A673 (cell line): ENCODE results near the gene CLCN7. TPM values are rescaled to one million over a fixed set of nuclear protein-coding genes. Genes with fewer than 3 reads are reported as not detected.
A peak's percentile ranks its signal among the peaks of the same experiment; 100 is the strongest.

ENCODE experiments used
- BruUV-seq: library from RNA; stranded (reverse); fragments of 400-500 nt; replicated peaks from 2 replicates; lab custom pipeline; 2021; lab: Mats Ljungman, UMichigan
- CTCF ChIA-PET: fragments of 300-600 bp; sonication (Branson Sonifier 250); formaldehyde crosslinking; loops from one replicate; lab custom pipeline; 2022; ENCODE audit warnings: antibody characterized with exemption; lab: Charles Lee
- POLR2A ChIA-PET: fragments of 300-600 bp; sonication (Branson Sonifier 250); formaldehyde crosslinking; loops from one replicate; lab custom pipeline; 2022; ENCODE audit warnings: antibody characterized with exemption; ENCODE audit not compliant: low non-redundant PET; lab: Charles Lee
- DNase-seq: peaks from one replicate; pipeline ENCODE4 v3.0.0-alpha.2; 2015; ENCODE audit warnings: low spot score
- H3K27ac ChIP-seq: fragments of 200-600 bp; sonication (generic); 2 replicates; pipeline ENCODE4 v1.5.1; 2016; ENCODE audit warnings: mixed run types, low read depth, mild to moderate bottlenecking, mixed read lengths, antibody characterized with exemption, low read length; ENCODE audit not compliant: poor library complexity, severe bottlenecking
- H3K27me3 ChIP-seq: fragments of 200-600 bp; sonication (generic); replicated peaks from 2 replicates; pipeline ENCODE4 v1.6.1; 2017; ENCODE audit warnings: mixed run types, low read depth, mild to moderate bottlenecking, mixed read lengths, antibody characterized with exemption, low read length; ENCODE audit not compliant: insufficient read depth, poor library complexity
- H3K36me3 ChIP-seq: fragments of 200-600 bp; sonication (generic); 2 replicates; pipeline ENCODE4 v1.6.1; 2016; ENCODE audit warnings: mixed run types, mild to moderate bottlenecking, mixed read lengths, antibody characterized with exemption, low read length; ENCODE audit not compliant: insufficient read depth, poor library complexity, severe bottlenecking
- H3K4me1 ChIP-seq: fragments of 200-600 bp; sonication (generic); 2 replicates; pipeline ENCODE4 v1.6.1; 2017; ENCODE audit warnings: mixed run types, mild to moderate bottlenecking, mixed read lengths, antibody characterized with exemption, low read length; ENCODE audit not compliant: insufficient read depth, poor library complexity, severe bottlenecking
- H3K4me3 ChIP-seq: fragments of 200-600 bp; sonication (generic); 2 replicates; pipeline ENCODE4 v1.5.1; 2016; ENCODE audit warnings: low read depth, mixed run types, mild to moderate bottlenecking, mixed read lengths, low read length; ENCODE audit not compliant: poor library complexity, severe bottlenecking
- H3K9me3 ChIP-seq: fragments of 200-600 bp; sonication (generic); 2 replicates; pipeline ENCODE4 v1.6.1; 2016; ENCODE audit warnings: mixed run types, low read depth, mild to moderate bottlenecking, mixed read lengths, antibody characterized with exemption, low read length; ENCODE audit not compliant: poor library complexity, severe bottlenecking
- EZH2 ChIP-seq: fragments of 200-600 bp; sonication (generic); IDR thresholded peaks from 2 replicates; pipeline ENCODE4 v1.6.1; 2017; ENCODE audit warnings: borderline replicate concordance, low read depth, mild to moderate bottlenecking, mixed read lengths, antibody characterized with exemption, low read length; ENCODE audit not compliant: poor library complexity, severe bottlenecking
- intact Hi-C: fragments of 100-400 bp; cut with micrococcal nuclease; formaldehyde crosslinking; loops from one replicate; pipeline ENCODE4 v1.10.0; 2022; ENCODE audit not compliant: unreplicated experiment
- total RNA-seq: library from RNA; stranded (reverse); gene quantifications from 2 replicates; pipeline ENCODE4 v1.2.3, GENCODE V29; 2021
- TF ChIP-seq, protein P1 (sequence below): fragments of 300-800, 200-600 bp; sonication (generic); conservative IDR thresholded peaks from 2 replicates; pipeline ENCODE4 v1.5.1; 2017; ENCODE audit warnings: low read depth, mild to moderate bottlenecking, antibody characterized with exemption, low read length, moderate library complexity, mixed read lengths

Gene CLCN7
- total RNA-seq, 1 experiment from 2014 or later = 89.3 TPM

- DNase-seq = no peak
- ChIA-PET CTCF (no interaction called here), POLR2A (no interaction called here)
- no TSS peak for BruUV-seq
- H3K9me3 ChIP-seq = no peaks in the 10 kb centered on the region
- H3K27ac ChIP-seq = no peak overlapping the region
- H3K36me3 ChIP-seq = no peaks in the 10 kb centered on the region
- intact Hi-C loops = no loop called here
- no peaks in the 10 kb centered on the region for H3K27me3 ChIP-seq
- peaks cover 6% of the 10 kb centered on the region for H3K4me1 ChIP-seq
- TF ChIP-seq EZH2 = no peak
- TF ChIP-seq, protein P1, sequence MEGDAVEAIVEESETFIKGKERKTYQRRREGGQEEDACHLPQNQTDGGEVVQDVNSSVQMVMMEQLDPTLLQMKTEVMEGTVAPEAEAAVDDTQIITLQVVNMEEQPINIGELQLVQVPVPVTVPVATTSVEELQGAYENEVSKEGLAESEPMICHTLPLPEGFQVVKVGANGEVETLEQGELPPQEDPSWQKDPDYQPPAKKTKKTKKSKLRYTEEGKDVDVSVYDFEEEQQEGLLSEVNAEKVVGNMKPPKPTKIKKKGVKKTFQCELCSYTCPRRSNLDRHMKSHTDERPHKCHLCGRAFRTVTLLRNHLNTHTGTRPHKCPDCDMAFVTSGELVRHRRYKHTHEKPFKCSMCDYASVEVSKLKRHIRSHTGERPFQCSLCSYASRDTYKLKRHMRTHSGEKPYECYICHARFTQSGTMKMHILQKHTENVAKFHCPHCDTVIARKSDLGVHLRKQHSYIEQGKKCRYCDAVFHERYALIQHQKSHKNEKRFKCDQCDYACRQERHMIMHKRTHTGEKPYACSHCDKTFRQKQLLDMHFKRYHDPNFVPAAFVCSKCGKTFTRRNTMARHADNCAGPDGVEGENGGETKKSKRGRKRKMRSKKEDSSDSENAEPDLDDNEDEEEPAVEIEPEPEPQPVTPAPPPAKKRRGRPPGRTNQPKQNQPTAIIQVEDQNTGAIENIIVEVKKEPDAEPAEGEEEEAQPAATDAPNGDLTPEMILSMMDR = no peak
- H3K4me3 ChIP-seq = no peak overlapping the region
Observed at GRCh38 chr16:1424028-1424427, 50.8 kb downstream of the CLCN7 start.

DNA sequence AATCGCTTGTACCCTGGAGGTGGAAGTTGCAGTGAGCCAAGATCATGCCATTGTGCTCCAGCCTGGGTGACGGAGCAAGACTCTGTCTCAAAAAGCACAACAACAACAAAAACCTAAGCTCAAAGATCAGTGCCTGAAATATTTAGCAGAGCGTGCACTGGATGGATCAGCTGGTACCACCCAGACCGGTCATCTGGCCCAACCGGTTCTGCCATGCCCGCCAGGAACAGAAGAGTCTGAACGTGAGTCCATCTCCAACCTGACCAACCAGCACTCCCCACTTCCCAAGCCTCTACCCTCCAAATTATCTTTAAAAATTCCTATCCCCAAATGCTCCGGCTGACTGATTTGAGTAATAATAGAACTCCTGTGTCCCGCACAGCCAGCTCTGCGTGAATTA, 52.8 kb downstream of the CLCN7 start:
- Histone ChIP-seq H3K36me3 (no peaks in the 10 kb centered on the region), H3K4me3 (no peak overlapping the region), H3K27me3 (no peaks in the 10 kb centered on the region), H3K4me1 (peaks cover 6% of the 10 kb centered on the region), H3K9me3 (no peaks in the 10 kb centered on the region), H3K27ac (no peak overlapping the region)
- CTCF ChIA-PET = no interaction called here
- intact Hi-C loops = no loop called here
- no TSS peak for BruUV-seq
- POLR2A ChIA-PET = no interaction called here
- no peak for DNase-seq
- TF ChIP-seq, protein P1 = no peak
- TF ChIP-seq EZH2 = no peak

DNA sequence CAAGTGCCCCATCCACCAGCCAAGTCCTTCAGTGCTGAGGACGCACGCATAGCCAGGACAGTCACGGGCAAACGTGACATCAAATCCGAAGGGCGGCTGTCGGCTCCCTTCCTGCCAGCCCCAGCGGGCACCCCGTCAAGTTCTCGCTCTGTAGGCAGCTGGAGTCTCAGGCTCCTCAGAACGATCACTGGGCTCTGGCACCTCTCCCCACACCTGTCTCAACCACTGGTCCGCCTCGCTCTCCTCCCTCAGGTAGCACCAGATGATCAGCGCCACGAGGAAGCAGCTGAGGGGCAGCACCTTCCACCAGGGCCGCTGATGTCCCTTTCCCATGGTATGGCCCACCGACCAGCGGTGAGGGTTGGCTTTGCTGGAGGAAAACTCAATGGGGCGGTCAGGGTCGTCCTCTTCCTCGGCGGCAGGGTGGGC, 54.7 kb downstream of the CLCN7 start:
- Histone ChIP-seq H3K27ac (peak overlapping the region; percentile 91), H3K4me3 (peak overlapping the region; percentile 91), H3K27me3 (no peaks in the 10 kb centered on the region), H3K4me1 (peaks cover 7% of the 10 kb centered on the region), H3K36me3 (no peaks in the 10 kb centered on the region), H3K9me3 (no peaks in the 10 kb centered on the region)
- no peak for TF ChIP-seq EZH2
- TF ChIP-seq, protein P1 = no peak
- intact Hi-C loops = no loop called here
- DNase-seq = no peak
- TSS peak; percentile 78 for BruUV-seq
- POLR2A ChIA-PET = interaction anchor here (0.6 to 1.0 kb wide), 2 partner anchors 19 to 97 kb away, joined by 3 to 8 read pairs; no protein-coding TSS in a partner anchor
- CTCF ChIA-PET = interaction anchor here (1.2 kb wide), 1 partner anchor 21 kb away, joined by 3 read pairs; no protein-coding TSS in a partner anchor
